Progenitor cell of endocrine pancreas (in vitro differentiated cells): ENCODE results near the gene GUCY1A1. TPM values are rescaled to one million over a fixed set of nuclear protein-coding genes. Genes with fewer than 3 reads are reported as not detected.

Experiments
- DNase-seq: peaks from one replicate; pipeline ENCODE4 v3.0.0; 2021; ENCODE audit warnings: low spot score; ENCODE audit not compliant: unreplicated experiment
- H3K27ac Mint-ChIP-seq: 2 replicates; pipeline ENCODE4 v1.8.0; 2021; ENCODE audit warnings: mild to moderate bottlenecking, moderate library complexity, mixed read lengths
- H3K27me3 Mint-ChIP-seq: 2 replicates; pipeline ENCODE4 v1.8.0; 2021; ENCODE audit warnings: mixed read lengths
- H3K36me3 Mint-ChIP-seq: 2 replicates; pipeline ENCODE4 v1.8.0; 2022; ENCODE audit warnings: mixed read lengths; ENCODE audit not compliant: insufficient read depth
- H3K4me1 Mint-ChIP-seq: 2 replicates; pipeline ENCODE4 v1.8.0; 2021; ENCODE audit warnings: low read depth, mixed read lengths
- H3K4me3 Mint-ChIP-seq: 2 replicates; pipeline ENCODE4 v1.8.0; 2021; ENCODE audit warnings: low read depth, mild to moderate bottlenecking, moderate library complexity, mixed read lengths
- H3K9me3 Mint-ChIP-seq: 2 replicates; pipeline ENCODE4 v1.8.0; 2021; ENCODE audit warnings: low read depth, mixed read lengths
- total RNA-seq: library from RNA; stranded (reverse); gene quantifications from 2 replicates; pipeline ENCODE4 v1.2.1, GENCODE V29; 2021
- TF ChIP-seq, protein P1 (sequence below): fragments of 200-600 bp; sonication (generic); IDR thresholded peaks from one replicate; pipeline ENCODE4 v1.5.0; 2021; ENCODE audit warnings: antibody characterized with exemption, mild to moderate bottlenecking; ENCODE audit not compliant: unreplicated experiment

The GUCY1A1 gene
- total RNA-seq, 1 donor from 2014 or later: 4.7 TPM

DNA sequence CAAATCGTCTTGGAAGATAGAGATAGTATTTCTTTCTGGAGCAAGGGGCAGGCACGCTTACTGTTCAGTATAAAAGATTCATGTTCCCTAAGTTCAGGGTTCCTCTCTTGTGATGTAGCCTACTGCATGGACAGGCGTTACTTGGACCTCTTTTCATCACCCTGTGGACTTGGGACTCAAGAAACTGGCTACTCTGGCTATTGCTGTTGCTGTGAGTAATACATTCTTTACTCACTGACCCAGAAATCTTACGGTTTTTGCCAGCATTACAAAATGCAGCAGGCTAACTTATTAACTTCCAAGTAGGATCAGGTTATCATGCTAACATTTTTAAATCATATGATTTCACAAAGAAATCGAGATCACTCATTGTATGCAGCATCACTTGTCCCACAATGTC lies 79.3 kb downstream of the GUCY1A1 start:
- no peak for DNase-seq
- Mint-ChIP-seq H3K36me3 (no peaks in the 10 kb centered on the region), H3K4me1 (no peaks in the 10 kb centered on the region), H3K4me3 (no peak overlapping the region), H3K27ac (no peak overlapping the region), H3K27me3 (no peaks in the 10 kb centered on the region), H3K9me3 (no peaks in the 10 kb centered on the region)
- TF ChIP-seq, protein P1, sequence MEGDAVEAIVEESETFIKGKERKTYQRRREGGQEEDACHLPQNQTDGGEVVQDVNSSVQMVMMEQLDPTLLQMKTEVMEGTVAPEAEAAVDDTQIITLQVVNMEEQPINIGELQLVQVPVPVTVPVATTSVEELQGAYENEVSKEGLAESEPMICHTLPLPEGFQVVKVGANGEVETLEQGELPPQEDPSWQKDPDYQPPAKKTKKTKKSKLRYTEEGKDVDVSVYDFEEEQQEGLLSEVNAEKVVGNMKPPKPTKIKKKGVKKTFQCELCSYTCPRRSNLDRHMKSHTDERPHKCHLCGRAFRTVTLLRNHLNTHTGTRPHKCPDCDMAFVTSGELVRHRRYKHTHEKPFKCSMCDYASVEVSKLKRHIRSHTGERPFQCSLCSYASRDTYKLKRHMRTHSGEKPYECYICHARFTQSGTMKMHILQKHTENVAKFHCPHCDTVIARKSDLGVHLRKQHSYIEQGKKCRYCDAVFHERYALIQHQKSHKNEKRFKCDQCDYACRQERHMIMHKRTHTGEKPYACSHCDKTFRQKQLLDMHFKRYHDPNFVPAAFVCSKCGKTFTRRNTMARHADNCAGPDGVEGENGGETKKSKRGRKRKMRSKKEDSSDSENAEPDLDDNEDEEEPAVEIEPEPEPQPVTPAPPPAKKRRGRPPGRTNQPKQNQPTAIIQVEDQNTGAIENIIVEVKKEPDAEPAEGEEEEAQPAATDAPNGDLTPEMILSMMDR: no peak

DNA sequence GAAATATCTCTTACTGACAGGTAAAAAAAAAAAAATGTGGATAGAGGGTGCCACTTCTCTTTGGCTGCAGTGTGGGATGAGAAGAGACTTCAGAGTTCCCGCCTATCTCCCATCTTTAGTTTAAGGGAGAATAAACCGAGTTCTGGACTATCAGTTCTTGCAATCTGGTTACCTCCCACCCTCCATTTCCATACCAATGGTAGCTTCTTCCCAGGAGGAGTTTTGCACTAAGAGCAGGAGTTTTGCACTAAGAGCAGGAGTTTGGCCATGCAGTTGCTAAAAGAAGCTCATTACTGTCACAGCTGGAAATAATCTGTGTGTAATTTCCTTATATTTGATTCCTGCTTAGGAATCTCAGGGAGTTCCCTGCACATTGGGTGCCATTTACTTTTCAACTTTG lies 81.4 kb downstream of the GUCY1A1 start:
- Mint-ChIP-seq H3K27ac (no peak overlapping the region), H3K36me3 (no peaks in the 10 kb centered on the region), H3K9me3 (no peaks in the 10 kb centered on the region), H3K4me3 (no peak overlapping the region), H3K27me3 (no peaks in the 10 kb centered on the region), H3K4me1 (no peaks in the 10 kb centered on the region)
- DNase-seq: no peak
- TF ChIP-seq, protein P1: no peak

GRCh38 chr4:155749041-155749440 lies 82.4 kb downstream of the GUCY1A1 start:
- H3K4me1 Mint-ChIP-seq: no peaks in the 10 kb centered on the region
- TF ChIP-seq, protein P1: no peak
- no peaks in the 10 kb centered on the region for H3K27me3 Mint-ChIP-seq
- no peaks in the 10 kb centered on the region for H3K36me3 Mint-ChIP-seq
- H3K27ac Mint-ChIP-seq: no peak overlapping the region
- no peak for DNase-seq
- no peak overlapping the region for H3K4me3 Mint-ChIP-seq
- H3K9me3 Mint-ChIP-seq: no peaks in the 10 kb centered on the region

- Mint-ChIP-seq H3K27me3 (no peaks in the 10 kb centered on the region), H3K27ac (no peak overlapping the region), H3K9me3 (no peaks in the 10 kb centered on the region), H3K36me3 (no peaks in the 10 kb centered on the region), H3K4me3 (no peak overlapping the region), H3K4me1 (no peaks in the 10 kb centered on the region)
- TF ChIP-seq, protein P1: no peak
- no peak for DNase-seq
Measured at GRCh38 chr4:155751569-155751968, 84.9 kb downstream of the GUCY1A1 start.

GRCh38 chr4:155757745-155758265 lies 91.2 kb downstream of the GUCY1A1 start:
- H3K27me3 Mint-ChIP-seq: peaks cover 11% of the 10 kb centered on the region

More at GRCh38 chr4:155757745-155758265, 91.2 kb downstream of the GUCY1A1 start:
- no peaks in the 10 kb centered on the region for H3K4me1 Mint-ChIP-seq
- DNase-seq: no peak
- no peak overlapping the region for H3K4me3 Mint-ChIP-seq
- H3K9me3 Mint-ChIP-seq: no peaks in the 10 kb centered on the region
- no peak overlapping the region for H3K27ac Mint-ChIP-seq
- TF ChIP-seq, protein P1: no peak
- H3K36me3 Mint-ChIP-seq: no peaks in the 10 kb centered on the region
